Smooth muscle cell (in vitro differentiated cells): ENCODE results near the gene TULP1. TPM values are rescaled to one million over a fixed set of nuclear protein-coding genes. Genes with fewer than 3 reads are reported as not detected.

Experiments used
- DNase-seq: peaks from one replicate; lab custom pipeline; 2025; ENCODE audit not compliant: unreplicated experiment; lab: John Stamatoyannopoulos, UW
- H2AFZ ChIP-seq: fragments of 200-600 bp; sonication (generic); 2 replicates; pipeline ENCODE4 v1.6.0; 2016; ENCODE audit warnings: antibody characterized with exemption, low read depth, mild to moderate bottlenecking
- H3F3A ChIP-seq: fragments of 200-600 bp; sonication (generic); 2 replicates; pipeline ENCODE4 v1.6.0; 2017; ENCODE audit warnings: antibody characterized with exemption, low read depth
- H3K27ac ChIP-seq: fragments of 200-600 bp; sonication (generic); 2 replicates; pipeline ENCODE4 v1.5.1; 2016; ENCODE audit warnings: low read depth, mild to moderate bottlenecking
- H3K27me3 ChIP-seq: fragments of 200-600 bp; sonication (generic); 2 replicates; pipeline ENCODE4 v1.6.1; 2016; ENCODE audit warnings: low read depth, mild to moderate bottlenecking
- H3K36me3 ChIP-seq: fragments of 200-600 bp; sonication (generic); 2 replicates; pipeline ENCODE4 v1.5.1; 2016; ENCODE audit warnings: low read depth
- H3K4me1 ChIP-seq: fragments of 200-600 bp; sonication (generic); 2 replicates; pipeline ENCODE4 v1.5.1; 2016; ENCODE audit warnings: low read depth
- H3K4me2 ChIP-seq: fragments of 200-600 bp; sonication (generic); 2 replicates; pipeline ENCODE4 v1.6.0; 2016; ENCODE audit warnings: mild to moderate bottlenecking
- H3K4me3 ChIP-seq: fragments of 200-600 bp; sonication (generic); 2 replicates; pipeline ENCODE4 v1.5.1; 2016; ENCODE audit warnings: mild to moderate bottlenecking
- H3K79me2 ChIP-seq: fragments of 200-600 bp; sonication (generic); 2 replicates; pipeline ENCODE4 v1.6.0; 2016; ENCODE audit warnings: low read depth, mild to moderate bottlenecking
- H3K9ac ChIP-seq: fragments of 200-600 bp; sonication (generic); 2 replicates; pipeline ENCODE4 v1.6.0; 2016; ENCODE audit warnings: low read depth
- H3K9me3 ChIP-seq: fragments of 200-600 bp; sonication (generic); replicated peaks from 2 replicates; pipeline ENCODE4 v1.5.1; 2016; ENCODE audit warnings: low read depth
- H4K20me1 ChIP-seq: fragments of 200-600 bp; sonication (generic); 2 replicates; pipeline ENCODE4 v1.6.0; 2016; ENCODE audit warnings: low read depth
- WGBS: methylation state at CpG from one replicate; pipeline ENCODE4 v1.1.7; 2016; ENCODE audit warnings: low lambda C conversion rate; 5-methylcytosine and 5-hydroxymethylcytosine counted together
- polyA plus RNA-seq: library from polyadenylated mRNA; unstranded; fragments of >200 nt; fragmentation: Nextera tagmentation; extraction: Ambion mirVana; gene quantifications from 2 replicates; pipeline ENCODE4 v1.2.1, GENCODE V29; 2016
- total RNA-seq: library from RNA; depleted of rRNA; stranded (reverse); fragments of >200 nt; gene quantifications from 2 replicates; pipeline ENCODE4 v1.2.3, GENCODE V29; 2014
- TF ChIP-seq, protein P1 (sequence below): fragments of 200-600 bp; sonication (generic); IDR thresholded peaks from 2 replicates; pipeline ENCODE4 v1.5.1; 2017; ENCODE audit warnings: borderline replicate concordance, mild to moderate bottlenecking, antibody characterized with exemption; ENCODE audit not compliant: insufficient read depth, poor library complexity, severe bottlenecking

Gene TULP1
- total and polyA plus RNA-seq, 2 experiments from 2014 or later, result 0.26 to 0.31 TPM

DNA sequence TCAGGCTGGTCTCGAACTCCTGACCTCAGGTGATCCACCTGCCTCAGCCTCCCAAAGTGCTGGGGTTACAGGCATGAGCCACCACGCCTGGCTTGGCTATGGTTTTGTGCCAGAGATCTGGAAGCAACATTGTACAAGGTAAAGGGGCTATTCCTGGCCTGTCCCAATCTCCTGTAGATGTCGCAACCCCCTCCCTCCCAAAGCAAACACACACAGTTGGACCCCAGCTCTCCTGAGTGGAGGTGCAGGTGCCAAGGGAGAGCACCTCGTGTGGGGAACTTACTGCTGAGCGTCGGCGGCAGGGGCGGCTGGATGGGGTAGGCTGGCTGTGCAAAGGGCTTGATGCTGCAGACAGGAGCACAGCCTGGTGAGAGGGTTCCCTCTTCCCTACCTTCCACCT, 35.7 kb downstream of the TULP1 start:
- Histone ChIP-seq H3K4me3 (no peak overlapping the region), H3K4me2 (no peak overlapping the region)
- over 99% methylated on average over 8 of the region's 8 CpGs for WGBS

DNA sequence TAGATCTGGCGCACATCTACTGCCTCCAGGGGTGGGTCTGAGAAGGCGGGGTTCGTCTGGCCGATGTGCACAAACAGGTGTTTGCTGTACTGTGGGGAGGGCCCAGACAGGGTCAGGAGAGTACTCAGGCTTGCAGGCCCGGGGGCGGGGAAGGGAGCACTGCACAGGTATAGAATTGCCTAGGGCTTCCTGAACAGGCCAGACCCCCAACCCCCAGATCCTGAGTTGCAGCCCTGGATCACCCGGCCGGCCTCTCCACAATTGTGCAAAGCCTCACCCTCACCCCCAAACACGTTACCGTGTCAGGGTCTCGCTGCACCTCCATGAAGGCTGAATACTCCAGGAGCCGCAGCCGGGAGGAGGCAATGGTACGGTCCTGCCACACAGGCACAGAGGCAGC, 36.7 kb downstream of the TULP1 start:
- no peak overlapping the region for H3K4me3 ChIP-seq
- no peaks in the 10 kb centered on the region for H3K9me3 ChIP-seq
- H3K79me2 ChIP-seq, result peaks cover under 1% of the 10 kb centered on the region
- no peak overlapping the region for H2AFZ ChIP-seq
- no peaks in the 10 kb centered on the region for H3K27me3 ChIP-seq
- DNase-seq, result no peak
- peaks cover under 1% of the 10 kb centered on the region for H3K4me1 ChIP-seq
- H3F3A ChIP-seq, result peaks cover 20% of the 10 kb centered on the region
- H3K27ac ChIP-seq, result no peak overlapping the region
- peaks cover 44% of the 10 kb centered on the region for H4K20me1 ChIP-seq
- peaks cover 4% of the 10 kb centered on the region for H3K36me3 ChIP-seq
- TF ChIP-seq, protein P1, sequence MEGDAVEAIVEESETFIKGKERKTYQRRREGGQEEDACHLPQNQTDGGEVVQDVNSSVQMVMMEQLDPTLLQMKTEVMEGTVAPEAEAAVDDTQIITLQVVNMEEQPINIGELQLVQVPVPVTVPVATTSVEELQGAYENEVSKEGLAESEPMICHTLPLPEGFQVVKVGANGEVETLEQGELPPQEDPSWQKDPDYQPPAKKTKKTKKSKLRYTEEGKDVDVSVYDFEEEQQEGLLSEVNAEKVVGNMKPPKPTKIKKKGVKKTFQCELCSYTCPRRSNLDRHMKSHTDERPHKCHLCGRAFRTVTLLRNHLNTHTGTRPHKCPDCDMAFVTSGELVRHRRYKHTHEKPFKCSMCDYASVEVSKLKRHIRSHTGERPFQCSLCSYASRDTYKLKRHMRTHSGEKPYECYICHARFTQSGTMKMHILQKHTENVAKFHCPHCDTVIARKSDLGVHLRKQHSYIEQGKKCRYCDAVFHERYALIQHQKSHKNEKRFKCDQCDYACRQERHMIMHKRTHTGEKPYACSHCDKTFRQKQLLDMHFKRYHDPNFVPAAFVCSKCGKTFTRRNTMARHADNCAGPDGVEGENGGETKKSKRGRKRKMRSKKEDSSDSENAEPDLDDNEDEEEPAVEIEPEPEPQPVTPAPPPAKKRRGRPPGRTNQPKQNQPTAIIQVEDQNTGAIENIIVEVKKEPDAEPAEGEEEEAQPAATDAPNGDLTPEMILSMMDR, result no peak
- no peak overlapping the region for H3K4me2 ChIP-seq
- 95% methylated on average over 14 of the region's 14 CpGs for WGBS
- H3K9ac ChIP-seq, result no peak overlapping the region

More for the DNA sequence above, 35.7 kb downstream of the TULP1 start:
- Histone ChIP-seq H3F3A (peaks cover 13% of the 10 kb centered on the region), H3K27me3 (no peaks in the 10 kb centered on the region), H3K79me2 (peaks cover 3% of the 10 kb centered on the region), H4K20me1 (peaks cover 44% of the 10 kb centered on the region), H3K36me3 (peaks cover 4% of the 10 kb centered on the region), H3K9me3 (no peaks in the 10 kb centered on the region), H3K27ac (no peak overlapping the region), H2AFZ (no peak overlapping the region), H3K9ac (no peak overlapping the region), H3K4me1 (no peaks in the 10 kb centered on the region)
- TF ChIP-seq, protein P1, result no peak
- DNase-seq, result no peak

DNA sequence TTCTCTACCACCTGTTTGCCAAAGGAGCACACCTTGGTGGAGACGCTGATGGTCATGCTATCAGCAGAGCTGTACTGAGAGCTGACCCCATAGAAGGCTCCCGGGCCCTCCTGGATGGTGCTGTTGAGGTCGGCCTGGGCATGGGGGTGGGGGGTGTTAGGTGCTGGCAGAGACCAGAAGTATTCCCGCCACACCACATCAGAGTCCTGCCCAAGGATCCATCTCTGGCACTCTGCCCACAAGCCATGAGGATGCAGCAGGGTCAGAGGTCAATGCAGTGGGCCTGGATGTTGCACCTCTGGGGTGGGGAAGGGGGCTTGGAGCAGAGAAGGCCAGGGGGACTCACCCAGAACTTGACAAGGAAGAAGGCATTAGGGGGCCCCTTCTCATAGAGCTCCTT, 37.1 kb downstream of the TULP1 start:
- no peaks in the 10 kb centered on the region for H3K27me3 ChIP-seq
- peaks cover 4% of the 10 kb centered on the region for H3K79me2 ChIP-seq
- peaks cover 4% of the 10 kb centered on the region for H3K4me1 ChIP-seq
- H3K36me3 ChIP-seq, result peaks cover 4% of the 10 kb centered on the region
- WGBS, result 98% methylated on average over 4 of the region's 4 CpGs
- no peak overlapping the region for H3K9ac ChIP-seq
- H3K4me2 ChIP-seq, result no peak overlapping the region
- no peak overlapping the region for H2AFZ ChIP-seq
- peaks cover 24% of the 10 kb centered on the region for H3F3A ChIP-seq
- DNase-seq, result no peak
- H3K27ac ChIP-seq, result no peak overlapping the region
- H3K9me3 ChIP-seq, result no peaks in the 10 kb centered on the region
- TF ChIP-seq, protein P1, result no peak
- no peak overlapping the region for H3K4me3 ChIP-seq
- peaks cover 46% of the 10 kb centered on the region for H4K20me1 ChIP-seq

DNA sequence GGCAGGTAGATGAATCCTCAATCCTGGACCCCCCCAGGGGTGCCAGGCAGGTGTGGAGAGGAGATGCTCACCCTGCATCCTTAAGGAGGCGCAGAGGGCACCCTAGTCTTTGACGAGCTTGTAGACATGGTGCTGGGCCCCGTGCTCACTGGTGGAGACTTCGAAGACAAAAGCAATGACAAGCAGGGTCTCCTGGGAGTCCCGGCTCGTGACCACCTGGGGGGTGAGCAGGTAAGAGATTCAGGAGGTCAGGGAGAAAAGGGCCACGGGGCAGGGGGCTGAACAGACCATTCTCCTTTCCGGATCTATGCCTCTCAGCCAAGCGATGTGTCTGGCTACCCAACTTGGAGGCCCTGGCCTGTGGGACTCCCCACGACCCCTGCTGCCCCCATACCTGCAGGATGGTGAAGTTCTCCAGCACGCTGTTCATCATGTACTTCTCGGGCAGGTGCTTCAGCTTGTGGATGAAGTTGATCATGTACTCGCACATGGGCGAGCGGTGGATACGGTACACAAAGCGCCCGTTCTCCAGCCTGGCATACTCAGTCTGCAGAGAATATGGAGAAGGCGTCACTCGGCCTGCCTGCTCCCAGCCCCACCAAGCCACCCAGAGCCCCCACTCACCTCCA, 37.6 kb downstream of the TULP1 start:
- TF ChIP-seq, protein P1, result no peak
- no peak overlapping the region for H3K27ac ChIP-seq
- 95% methylated on average over 20 of the region's 20 CpGs for WGBS
- H3K4me1 ChIP-seq, result peaks cover 10% of the 10 kb centered on the region
- no peak overlapping the region for H3K4me3 ChIP-seq
- no peak overlapping the region for H3K4me2 ChIP-seq
- H3K9ac ChIP-seq, result no peak overlapping the region
- no peaks in the 10 kb centered on the region for H3K27me3 ChIP-seq
- no peaks in the 10 kb centered on the region for H3K9me3 ChIP-seq
- no peak for DNase-seq
- peaks cover 29% of the 10 kb centered on the region for H3F3A ChIP-seq
- peaks cover 4% of the 10 kb centered on the region for H3K36me3 ChIP-seq
- peaks cover 8% of the 10 kb centered on the region for H3K79me2 ChIP-seq
- H4K20me1 ChIP-seq, result peaks cover 46% of the 10 kb centered on the region
- H2AFZ ChIP-seq, result no peak overlapping the region
